GM12875 (cell line): Measurements from ENCODE around the gene AGAP1.

Source experiments
- H3K4me3 ChIP-seq: one replicate; pipeline ENCODE4 v1.5.1; 2011; ENCODE audit warnings: low read depth, low read length, control low read depth
- CTCF ChIP-seq: IDR thresholded peaks from 2 replicates; pipeline ENCODE4 v1.5.1; 2011; ENCODE audit warnings: low read depth, mild to moderate bottlenecking, control low read depth, inconsistent platforms, low read length, moderate library complexity, borderline replicate concordance; ENCODE audit not compliant: insufficient read depth

The AGAP1 gene

GRCh38 chr2:235626658-235627057 lies 132.8 kb downstream of the AGAP1 start:
- H3K4me3 ChIP-seq, result no peak overlapping the region
- no peak for TF ChIP-seq CTCF

DNA sequence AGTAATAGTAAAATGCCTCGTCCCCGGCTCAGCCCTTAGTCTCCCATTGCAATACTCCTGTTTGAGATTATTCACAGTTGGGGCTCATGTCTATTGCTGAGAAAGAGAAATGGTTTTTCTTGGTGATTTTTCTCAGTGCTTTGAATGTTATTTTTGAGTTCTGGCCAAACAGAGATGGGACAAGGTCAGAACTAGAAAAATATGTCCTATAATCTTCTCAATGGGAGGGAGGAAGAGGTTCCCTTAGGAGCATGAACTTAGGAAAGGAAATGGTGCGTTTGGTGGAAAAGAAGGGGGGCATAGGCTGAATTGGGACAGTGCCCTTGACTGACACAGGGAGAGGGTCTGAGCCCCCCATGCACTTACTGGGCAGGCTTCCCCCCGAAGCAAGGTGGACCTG lies 133.8 kb downstream of the AGAP1 start:
- no peak for TF ChIP-seq CTCF
- no peak overlapping the region for H3K4me3 ChIP-seq

DNA sequence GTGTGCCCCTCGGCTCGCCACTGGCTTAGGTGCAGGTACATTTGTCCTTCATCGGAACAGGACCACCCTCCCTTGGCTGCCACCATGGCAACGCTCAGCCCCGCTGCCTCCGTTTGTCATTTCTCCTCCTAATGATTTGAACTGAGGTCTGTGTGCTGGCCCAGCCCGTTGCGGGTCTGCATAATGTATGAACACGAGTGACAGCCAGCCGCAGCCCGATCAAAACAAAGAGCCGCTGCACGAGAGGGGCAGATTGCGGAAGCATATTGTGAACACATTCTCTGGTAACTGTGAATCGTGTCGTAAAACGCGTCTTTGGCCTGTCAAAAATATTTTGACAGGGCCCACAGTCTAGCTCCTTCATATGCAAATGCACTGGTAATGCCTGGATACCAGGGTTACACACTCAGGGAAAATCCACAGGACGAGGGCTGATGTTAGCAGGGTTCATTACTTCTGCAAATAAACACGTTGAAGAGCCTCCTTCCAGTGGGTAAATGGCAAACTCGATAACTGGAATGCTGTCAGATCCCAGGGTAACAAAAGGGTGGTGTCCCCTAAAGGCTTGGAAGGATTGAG lies 137.0 kb downstream of the AGAP1 start:
- TF ChIP-seq CTCF, result no peak
- no peak overlapping the region for H3K4me3 ChIP-seq

- H3K4me3 ChIP-seq, result no peak overlapping the region
- TF ChIP-seq CTCF, result no peak
These were observed 140.8 kb downstream of the AGAP1 start for GRCh38 chr2:235634435-235635158.

DNA sequence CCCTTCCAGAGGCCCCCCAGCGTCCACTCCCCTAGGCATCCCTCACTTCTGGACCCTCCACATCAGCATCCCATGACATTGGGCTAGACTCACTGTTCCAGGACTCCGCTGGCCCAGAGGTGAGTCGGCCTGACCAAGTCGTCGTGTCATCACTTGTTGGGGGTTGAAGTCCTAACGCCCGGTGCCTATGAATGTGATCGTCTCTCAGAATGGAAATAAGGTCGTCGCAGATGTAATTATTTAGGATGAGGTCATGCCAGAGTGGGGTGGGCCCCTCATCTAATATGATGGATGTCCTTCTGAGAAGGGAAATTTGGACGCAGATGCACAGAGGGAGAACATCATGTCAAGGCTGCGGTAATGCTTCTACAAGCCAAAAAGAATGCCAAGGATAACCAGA lies 142.7 kb downstream of the AGAP1 start:
- TF ChIP-seq CTCF, result no peak
- no peak overlapping the region for H3K4me3 ChIP-seq

GRCh38 chr2:235637896-235638295 lies 144.1 kb downstream of the AGAP1 start:
- no peak overlapping the region for H3K4me3 ChIP-seq
- TF ChIP-seq CTCF, result no peak
